AG04449 (cell line): ENCODE results near the gene FAM117B.

ENCODE experiments used
- CTCF ChIA-PET: fragments of 350-600 bp; formaldehyde crosslinking; extraction: SDS; loops from one replicate; lab custom pipeline; 2021; ENCODE audit warnings: antibody characterized with exemption; lab: Yijun Ruan, JAX
- POLR2A ChIA-PET: fragments of 400-600, 350-600 bp; formaldehyde crosslinking; extraction: SDS; loops from one replicate; lab custom pipeline; 2020; ENCODE audit warnings: antibody characterized with exemption, inconsistent platforms; lab: Yijun Ruan, JAX
- DNase-seq: peaks from one replicate; pipeline ENCODE4 v3.0.0-alpha.2; 2010; ENCODE audit warnings: low read depth, low spot score
- H3K4me3 ChIP-seq: 2 replicates; pipeline ENCODE4 v1.5.1; 2011; ENCODE audit warnings: low read depth, mild to moderate bottlenecking, control low read depth, low read length
- CTCF ChIP-seq: IDR thresholded peaks from one replicate; pipeline ENCODE4 v1.5.1; 2011; ENCODE audit warnings: mild to moderate bottlenecking, moderate library complexity, low read length, control low read depth, inconsistent platforms; ENCODE audit not compliant: insufficient read depth; ENCODE audit errors: missing control alignments

Gene FAM117B

GRCh38 chr2:202723746-202724145 is 89.0 kb downstream of the FAM117B start:
- no peak for DNase-seq
- ChIA-PET POLR2A (no interaction called here), CTCF (no interaction called here)
- no peak for TF ChIP-seq CTCF
- no peak overlapping the region for H3K4me3 ChIP-seq

GRCh38 chr2:202726070-202726469 is 91.3 kb downstream of the FAM117B start:
- CTCF ChIA-PET: no interaction called here
- POLR2A ChIA-PET: no interaction called here

GRCh38 chr2:202736826-202737225 is 102.1 kb downstream of the FAM117B start:
- no peak for TF ChIP-seq CTCF
- ChIA-PET POLR2A (no interaction called here), CTCF (no interaction called here)
- no peak for DNase-seq
- no peak overlapping the region for H3K4me3 ChIP-seq

More at GRCh38 chr2:202726070-202726469, 91.3 kb downstream of the FAM117B start:
- TF ChIP-seq CTCF: no peak
- no peak overlapping the region for H3K4me3 ChIP-seq
- DNase-seq: no peak

GRCh38 chr2:202743613-202744012 is 108.8 kb downstream of the FAM117B start:
- no peak for DNase-seq
- TF ChIP-seq CTCF: no peak
- H3K4me3 ChIP-seq: no peak overlapping the region
- POLR2A ChIA-PET: no interaction called here
- CTCF ChIA-PET: no interaction called here

- H3K4me3 ChIP-seq: no peak overlapping the region
- no peak for TF ChIP-seq CTCF
- POLR2A ChIA-PET: no interaction called here
- DNase-seq: no peak
- CTCF ChIA-PET: no interaction called here
Measured at GRCh38 chr2:202749477-202749876, 114.7 kb downstream of the FAM117B start.

- CTCF ChIA-PET: interaction anchor here (0.8 kb wide), 1 partner anchor 162 kb away, joined by 3 read pairs; no protein-coding TSS in a partner anchor
- POLR2A ChIA-PET: no interaction called here
Measured at GRCh38 chr2:202750763-202751427, 116.1 kb downstream of the FAM117B start.

More at GRCh38 chr2:202750763-202751427, 116.1 kb downstream of the FAM117B start:
- no peak for DNase-seq
- no peak for TF ChIP-seq CTCF
- no peak overlapping the region for H3K4me3 ChIP-seq
